ENCODE measurements around the gene ALK.

DNA sequence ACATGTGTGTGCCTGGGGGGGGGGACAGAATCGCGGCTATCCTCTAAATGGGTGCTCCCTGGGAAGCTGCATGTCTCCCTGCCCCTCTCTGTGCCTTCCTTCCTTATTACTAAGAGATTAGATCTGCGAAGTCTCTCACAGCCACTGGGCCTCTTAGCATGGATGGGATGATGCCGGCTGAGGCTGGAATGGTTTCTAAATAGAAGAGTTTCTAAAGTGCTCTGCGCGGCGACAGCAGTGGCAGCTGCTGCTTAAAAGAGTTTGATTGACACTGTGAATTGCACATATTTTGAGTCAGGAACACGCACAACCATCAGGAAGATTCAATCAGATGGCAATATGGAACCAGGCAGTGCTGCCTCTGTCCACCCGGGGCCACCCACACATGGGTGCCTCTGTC is 642.4 kb downstream of the ALK start:
- TF ChIP-seq, protein P1, sequence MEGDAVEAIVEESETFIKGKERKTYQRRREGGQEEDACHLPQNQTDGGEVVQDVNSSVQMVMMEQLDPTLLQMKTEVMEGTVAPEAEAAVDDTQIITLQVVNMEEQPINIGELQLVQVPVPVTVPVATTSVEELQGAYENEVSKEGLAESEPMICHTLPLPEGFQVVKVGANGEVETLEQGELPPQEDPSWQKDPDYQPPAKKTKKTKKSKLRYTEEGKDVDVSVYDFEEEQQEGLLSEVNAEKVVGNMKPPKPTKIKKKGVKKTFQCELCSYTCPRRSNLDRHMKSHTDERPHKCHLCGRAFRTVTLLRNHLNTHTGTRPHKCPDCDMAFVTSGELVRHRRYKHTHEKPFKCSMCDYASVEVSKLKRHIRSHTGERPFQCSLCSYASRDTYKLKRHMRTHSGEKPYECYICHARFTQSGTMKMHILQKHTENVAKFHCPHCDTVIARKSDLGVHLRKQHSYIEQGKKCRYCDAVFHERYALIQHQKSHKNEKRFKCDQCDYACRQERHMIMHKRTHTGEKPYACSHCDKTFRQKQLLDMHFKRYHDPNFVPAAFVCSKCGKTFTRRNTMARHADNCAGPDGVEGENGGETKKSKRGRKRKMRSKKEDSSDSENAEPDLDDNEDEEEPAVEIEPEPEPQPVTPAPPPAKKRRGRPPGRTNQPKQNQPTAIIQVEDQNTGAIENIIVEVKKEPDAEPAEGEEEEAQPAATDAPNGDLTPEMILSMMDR (IDR thresholded peaks at IDR 0.05): no peak
- no peak for TF ChIP-seq POLR2A (IDR thresholded peaks at IDR 0.05)
